22Rv1 (cell line): Measurements from ENCODE around the gene TFG.
"Not testable (repeated sequence)": the region's sequence is repeated elsewhere in the genome, so short reads cannot be mapped to it uniquely, and the experiment has no call there.

Experiments
- ZFX ChIP-seq: fragments of 450-650 bp; IDR thresholded peaks from 2 replicates; pipeline ENCODE4 v1.6.1; 2017; ENCODE audit warnings: antibody characterized with exemption, borderline replicate concordance
- TF ChIP-seq, protein P1 (sequence below): fragments of 450-650 bp; IDR thresholded peaks from 2 replicates; pipeline ENCODE4 v1.5.1; 2017; ENCODE audit warnings: mild to moderate bottlenecking

DNA sequence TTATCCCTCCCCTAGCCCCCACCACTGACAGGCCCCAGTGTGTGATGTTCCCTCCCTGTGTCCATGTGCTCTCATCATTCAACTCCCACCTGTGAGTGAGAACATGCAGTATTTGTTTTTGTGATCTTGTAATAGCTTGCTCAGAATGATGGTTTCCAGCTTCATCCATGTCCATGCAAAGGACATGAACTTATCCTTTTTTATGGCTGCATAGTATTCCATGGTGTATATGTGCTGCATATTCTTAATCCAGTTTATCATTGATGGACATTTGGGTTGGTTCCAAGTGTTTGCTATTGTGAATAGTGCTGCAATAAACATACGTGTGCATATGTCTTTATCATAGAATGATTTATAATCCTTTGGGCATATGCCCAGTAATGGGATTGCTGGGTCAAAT is 42.0 kb upstream of the TFG start:
- TF ChIP-seq, protein P1, sequence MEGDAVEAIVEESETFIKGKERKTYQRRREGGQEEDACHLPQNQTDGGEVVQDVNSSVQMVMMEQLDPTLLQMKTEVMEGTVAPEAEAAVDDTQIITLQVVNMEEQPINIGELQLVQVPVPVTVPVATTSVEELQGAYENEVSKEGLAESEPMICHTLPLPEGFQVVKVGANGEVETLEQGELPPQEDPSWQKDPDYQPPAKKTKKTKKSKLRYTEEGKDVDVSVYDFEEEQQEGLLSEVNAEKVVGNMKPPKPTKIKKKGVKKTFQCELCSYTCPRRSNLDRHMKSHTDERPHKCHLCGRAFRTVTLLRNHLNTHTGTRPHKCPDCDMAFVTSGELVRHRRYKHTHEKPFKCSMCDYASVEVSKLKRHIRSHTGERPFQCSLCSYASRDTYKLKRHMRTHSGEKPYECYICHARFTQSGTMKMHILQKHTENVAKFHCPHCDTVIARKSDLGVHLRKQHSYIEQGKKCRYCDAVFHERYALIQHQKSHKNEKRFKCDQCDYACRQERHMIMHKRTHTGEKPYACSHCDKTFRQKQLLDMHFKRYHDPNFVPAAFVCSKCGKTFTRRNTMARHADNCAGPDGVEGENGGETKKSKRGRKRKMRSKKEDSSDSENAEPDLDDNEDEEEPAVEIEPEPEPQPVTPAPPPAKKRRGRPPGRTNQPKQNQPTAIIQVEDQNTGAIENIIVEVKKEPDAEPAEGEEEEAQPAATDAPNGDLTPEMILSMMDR: not testable (repeated sequence)
- not testable (repeated sequence) for TF ChIP-seq ZFX
